Activated T-cell treated with anti-CD3 and anti-CD28 coated beads, Interleukin-2, amount 50 U/mL, for 24 hours (primary cell): ENCODE data around the gene CSTA.
A peak's percentile ranks its signal among the peaks of the same experiment; 100 is the strongest.
"Not testable (repeated sequence)": the region's sequence is repeated elsewhere in the genome, so short reads cannot be mapped to it uniquely, and the experiment has no call there.

ENCODE experiments used
- DNase-seq: peaks from one replicate; pipeline ENCODE4 v3.0.0-alpha.2; 2020
- H3K27ac Mint-ChIP-seq: 2 replicates; pipeline ENCODE4 v1.8.0; 2020; ENCODE audit warnings: mild to moderate bottlenecking, mixed read lengths
- H3K27me3 Mint-ChIP-seq: 2 replicates; pipeline ENCODE4 v1.8.0; 2020; ENCODE audit warnings: mixed read lengths
- H3K36me3 Mint-ChIP-seq: 2 replicates; pipeline ENCODE4 v1.8.0; 2020; ENCODE audit warnings: low read depth, mixed read lengths
- H3K4me1 Mint-ChIP-seq: 2 replicates; pipeline ENCODE4 v1.8.0; 2020; ENCODE audit warnings: low read depth, mixed read lengths
- H3K4me3 Mint-ChIP-seq: 2 replicates; pipeline ENCODE4 v1.8.0; 2020; ENCODE audit warnings: mild to moderate bottlenecking, moderate library complexity, mixed read lengths
- H3K9me3 Mint-ChIP-seq: 2 replicates; pipeline ENCODE4 v1.8.0; 2020; ENCODE audit warnings: mixed read lengths

CSTA gene

DNA sequence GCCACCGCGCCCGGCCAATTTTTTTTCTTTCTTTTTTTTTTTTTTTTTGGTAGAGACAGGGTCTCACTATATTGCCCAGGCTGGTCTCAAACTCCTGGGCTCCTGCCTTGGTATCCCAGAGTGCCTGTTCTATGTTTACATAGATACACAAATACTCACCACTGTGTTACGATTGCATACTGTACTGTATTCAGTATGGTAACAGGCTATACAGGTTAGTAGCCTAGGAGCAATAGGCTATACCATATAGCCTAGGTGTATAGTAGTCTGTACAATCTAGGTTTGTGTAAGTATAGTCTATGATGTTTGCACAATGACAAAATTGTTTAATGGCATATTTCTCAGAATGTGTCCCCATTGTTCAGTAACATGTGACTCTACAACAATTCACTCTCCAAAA is 26.6 kb downstream of the CSTA start:
- Mint-ChIP-seq H3K4me3 (no peak overlapping the region), H3K27ac (no peak overlapping the region), H3K27me3 (peaks cover 3% of the 10 kb centered on the region), H3K36me3 (peaks cover 2% of the 10 kb centered on the region), H3K9me3 (no peaks in the 10 kb centered on the region), H3K4me1 (no peaks in the 10 kb centered on the region)
- no peak for DNase-seq

DNA sequence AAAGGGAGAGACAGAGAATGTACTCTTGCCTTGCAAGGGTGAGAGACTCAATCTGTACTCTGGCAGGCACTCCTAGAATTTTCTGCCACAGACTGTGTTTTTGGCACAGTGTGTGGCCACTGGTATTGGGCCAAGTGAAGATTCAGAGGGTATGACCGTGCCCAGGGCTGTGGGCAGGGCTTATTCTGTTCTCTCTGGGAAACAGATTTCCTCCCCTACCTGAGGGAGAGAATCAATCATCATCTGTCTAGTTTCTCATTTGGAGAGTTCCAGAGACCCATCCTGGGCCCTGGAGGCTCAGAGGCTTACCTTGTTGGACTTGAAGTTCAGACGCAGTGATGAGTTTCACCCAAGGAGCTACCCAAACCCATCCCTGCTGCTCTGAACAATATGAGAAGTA is 28.2 kb downstream of the CSTA start:
- Mint-ChIP-seq H3K9me3 (no peaks in the 10 kb centered on the region), H3K27me3 (no peaks in the 10 kb centered on the region), H3K4me1 (no peaks in the 10 kb centered on the region), H3K36me3 (peaks cover 17% of the 10 kb centered on the region), H3K27ac (no peak overlapping the region), H3K4me3 (no peak overlapping the region)
- DNase-seq = no peak

DNA sequence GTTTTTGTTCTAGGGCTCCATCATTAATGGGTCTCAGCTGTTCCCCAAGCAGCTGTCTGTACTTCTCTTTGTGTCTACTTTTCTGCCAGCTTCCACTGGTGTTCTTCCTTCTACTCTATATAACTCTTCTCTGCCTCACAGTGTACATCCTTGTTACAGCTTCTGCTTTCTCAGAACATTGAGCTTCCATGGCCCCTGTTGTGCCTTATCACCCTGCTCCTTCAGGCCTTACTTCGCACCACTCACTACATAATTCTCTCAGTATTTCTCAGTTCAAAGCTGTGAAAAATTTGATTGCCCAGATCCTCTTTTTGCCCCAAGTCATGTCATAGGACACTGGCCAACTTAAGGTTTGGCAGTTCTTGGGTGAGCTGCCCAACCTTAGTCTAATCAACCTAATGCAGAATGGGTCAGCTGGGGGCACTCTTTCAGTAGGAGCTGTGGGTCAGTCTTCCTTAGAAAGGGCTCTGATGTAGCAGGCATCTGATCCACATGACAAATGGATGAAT is 28.9 kb downstream of the CSTA start:
- DNase-seq = no peak
- Mint-ChIP-seq H3K36me3 (peaks cover 25% of the 10 kb centered on the region), H3K27ac (no peak overlapping the region), H3K4me3 (no peak overlapping the region), H3K27me3 (no peaks in the 10 kb centered on the region), H3K9me3 (no peaks in the 10 kb centered on the region), H3K4me1 (no peaks in the 10 kb centered on the region)

DNA sequence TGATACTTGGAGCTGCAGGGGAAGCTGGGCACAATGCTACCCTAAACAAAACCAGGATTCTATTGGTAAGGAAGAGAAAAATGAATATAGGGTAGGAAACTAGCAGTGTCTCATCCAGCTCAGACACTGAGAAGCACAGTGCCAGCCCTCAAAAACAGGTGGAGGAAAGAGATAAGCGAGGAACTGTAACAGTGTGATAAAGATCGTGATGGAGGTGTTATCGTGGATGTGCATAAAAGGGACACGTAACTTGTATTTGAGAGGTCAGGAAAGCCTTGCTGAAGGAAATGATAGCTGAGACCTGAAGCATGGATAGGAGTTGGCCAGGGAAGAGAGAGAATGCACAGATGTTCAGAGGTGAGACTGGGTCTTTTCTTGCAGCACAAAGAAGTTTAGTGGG is 30.6 kb downstream of the CSTA start:
- no peaks in the 10 kb centered on the region for H3K4me1 Mint-ChIP-seq
- H3K9me3 Mint-ChIP-seq = no peaks in the 10 kb centered on the region
- H3K4me3 Mint-ChIP-seq = no peak overlapping the region
- H3K27me3 Mint-ChIP-seq = no peaks in the 10 kb centered on the region
- no peak overlapping the region for H3K27ac Mint-ChIP-seq
- DNase-seq = no peak
- H3K36me3 Mint-ChIP-seq = peaks cover 33% of the 10 kb centered on the region

DNA sequence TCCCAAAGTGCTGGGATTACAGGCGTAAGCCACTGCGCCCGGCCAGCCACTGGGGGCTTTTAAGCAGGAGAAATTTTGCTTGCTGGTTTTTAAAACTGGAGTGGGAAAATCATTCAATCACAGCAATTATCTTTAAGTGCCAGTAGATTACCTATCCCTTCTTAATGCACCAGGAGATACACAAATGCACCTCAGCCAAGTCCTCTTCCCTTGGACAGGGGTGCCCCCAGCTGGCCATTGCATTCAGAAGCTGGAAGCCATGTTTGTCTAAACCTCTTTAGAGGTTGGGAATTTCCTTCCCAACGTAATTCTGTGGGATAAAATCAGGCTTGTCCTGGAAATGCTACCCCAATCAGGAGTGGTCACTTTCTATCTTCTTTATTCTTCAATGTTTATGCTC is 31.4 kb downstream of the CSTA start:
- no peak overlapping the region for H3K27ac Mint-ChIP-seq
- H3K4me1 Mint-ChIP-seq = no peaks in the 10 kb centered on the region
- no peaks in the 10 kb centered on the region for H3K27me3 Mint-ChIP-seq
- peaks cover 37% of the 10 kb centered on the region for H3K36me3 Mint-ChIP-seq
- no peaks in the 10 kb centered on the region for H3K9me3 Mint-ChIP-seq
- DNase-seq = no peak
- no peak overlapping the region for H3K4me3 Mint-ChIP-seq

DNA sequence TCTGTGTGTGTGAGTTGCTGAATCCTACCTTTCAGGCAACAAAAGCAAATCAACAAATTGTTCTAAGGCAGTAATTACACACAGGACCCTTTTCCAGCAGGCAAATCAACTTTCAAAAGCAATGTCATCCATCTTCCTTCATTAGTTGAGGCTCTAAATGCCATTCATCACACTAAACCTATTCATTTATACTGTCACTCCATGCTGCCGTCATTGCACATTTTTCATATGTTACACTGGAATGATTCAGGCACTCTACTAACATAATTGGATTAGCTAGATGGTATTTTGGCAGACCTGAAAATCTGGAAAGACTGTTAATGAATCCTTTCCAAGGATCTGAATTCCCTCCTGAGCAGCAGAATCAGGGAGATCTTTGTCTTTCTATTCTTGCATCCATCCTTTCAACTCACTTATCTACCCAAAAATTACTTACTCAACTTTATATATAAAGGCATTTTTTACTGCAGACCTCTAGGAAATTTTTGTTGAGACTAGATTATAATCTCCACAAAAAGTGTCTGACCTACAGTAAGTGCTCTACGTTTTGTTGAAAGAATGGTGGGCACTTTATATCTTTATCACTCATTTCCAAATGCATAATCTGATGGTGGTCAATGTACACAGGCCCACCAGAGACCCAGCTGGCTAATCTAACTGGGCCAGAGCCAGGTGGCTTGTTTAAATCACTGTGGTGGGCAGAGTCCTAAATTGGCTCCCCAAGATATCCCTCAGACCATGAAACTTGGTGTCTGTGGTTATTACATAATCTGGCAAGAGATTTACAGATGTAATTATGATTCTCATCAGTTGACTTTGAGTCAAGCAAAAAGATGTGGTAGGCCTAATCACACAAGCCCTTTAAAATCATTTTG is 33.0 kb downstream of the CSTA start:
- peaks cover 54% of the 10 kb centered on the region for H3K36me3 Mint-ChIP-seq
- no peaks in the 10 kb centered on the region for H3K27me3 Mint-ChIP-seq
- H3K9me3 Mint-ChIP-seq = no peaks in the 10 kb centered on the region
- H3K27ac Mint-ChIP-seq = peak overlapping the region; percentile 48
- DNase-seq = no peak
- H3K4me3 Mint-ChIP-seq = no peak overlapping the region
- H3K4me1 Mint-ChIP-seq = no peaks in the 10 kb centered on the region

DNA sequence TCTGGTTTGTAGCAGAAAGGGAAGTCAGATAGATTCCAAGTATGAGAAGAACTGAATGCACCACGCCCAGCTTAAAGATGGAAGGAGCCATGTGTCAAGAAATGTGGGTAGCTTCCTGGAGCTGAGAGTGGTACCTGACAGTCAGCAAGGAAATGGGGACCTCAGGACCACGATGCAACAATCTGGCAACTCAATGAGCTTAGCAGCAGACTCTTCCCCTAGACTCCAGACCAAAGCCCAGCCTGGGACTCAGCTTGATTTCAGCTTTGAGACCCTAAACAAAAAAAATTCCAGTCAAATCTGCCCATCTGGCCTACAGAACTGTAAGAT is 33.6 kb downstream of the CSTA start:
- Mint-ChIP-seq H3K9me3 (no peaks in the 10 kb centered on the region), H3K4me3 (no peak overlapping the region), H3K4me1 (no peaks in the 10 kb centered on the region), H3K27ac (peak overlapping the region; percentile 48), H3K27me3 (no peaks in the 10 kb centered on the region), H3K36me3 (peaks cover 60% of the 10 kb centered on the region)
- DNase-seq = no peak

DNA sequence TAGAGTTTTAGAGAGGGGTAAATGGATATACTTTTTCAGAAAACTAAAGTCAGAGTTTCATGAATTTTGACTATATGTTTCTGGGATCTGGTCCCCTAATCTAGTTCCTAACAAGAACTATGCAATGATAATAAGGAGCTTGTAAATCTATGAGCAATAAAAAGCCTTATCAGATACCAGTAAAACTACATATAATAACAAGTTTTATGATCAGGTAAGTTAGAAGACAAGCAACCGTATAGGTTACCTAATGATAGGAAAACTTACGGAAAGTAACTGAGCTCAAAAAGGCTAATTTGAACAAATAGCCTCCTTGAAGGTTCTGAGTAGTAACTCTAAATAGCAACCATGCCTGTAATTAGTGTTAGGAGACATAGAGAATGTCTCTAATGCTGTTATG is 37.0 kb downstream of the CSTA start:
- Mint-ChIP-seq H3K36me3 (peaks cover 86% of the 10 kb centered on the region), H3K27me3 (no peaks in the 10 kb centered on the region), H3K9me3 (no peaks in the 10 kb centered on the region), H3K4me1 (peaks cover 23% of the 10 kb centered on the region), H3K27ac (no peak overlapping the region), H3K4me3 (no peak overlapping the region)
- no peak for DNase-seq

DNA sequence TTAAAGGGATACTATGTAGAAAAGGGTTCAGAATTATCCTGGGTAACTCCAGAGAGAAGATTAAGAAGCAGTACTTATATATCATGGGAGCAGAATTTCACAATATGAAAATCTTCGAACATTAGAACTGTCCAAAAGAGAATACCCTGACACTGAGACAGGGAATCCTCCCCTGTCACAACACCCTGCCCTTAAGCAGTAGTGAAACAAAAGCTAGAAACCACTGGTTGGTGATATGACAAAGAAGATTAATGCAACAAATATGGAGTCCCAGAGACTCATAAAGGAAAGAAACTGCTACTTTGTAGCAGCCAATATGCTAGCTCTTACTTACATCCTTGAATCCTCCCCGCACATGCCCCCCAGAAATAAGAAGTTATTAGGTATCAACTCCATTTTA is 39.4 kb downstream of the CSTA start:
- no peak for DNase-seq
- H3K36me3 Mint-ChIP-seq = peaks cover 89% of the 10 kb centered on the region

DNA sequence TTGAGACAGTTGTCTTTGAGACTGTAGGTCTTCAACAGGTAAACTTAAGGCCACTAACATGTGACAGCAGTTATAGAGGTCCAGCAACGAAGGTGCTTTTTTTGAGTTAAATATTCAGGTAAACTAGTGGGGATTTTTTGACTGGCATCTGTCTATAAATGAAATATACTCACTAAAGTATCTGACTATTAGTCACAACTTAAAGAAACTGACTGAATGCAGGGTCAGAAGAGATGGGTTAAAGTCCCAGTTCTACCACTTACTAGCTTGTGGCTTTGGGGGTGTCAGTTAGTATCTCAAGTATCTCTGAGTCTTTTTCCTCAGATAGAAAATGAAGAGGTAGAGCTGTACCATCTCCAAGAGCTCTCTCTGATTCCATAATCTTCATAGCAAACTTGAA is 40.0 kb downstream of the CSTA start:
- H3K27me3 Mint-ChIP-seq = no peaks in the 10 kb centered on the region
- peak overlapping the region; percentile 85 for H3K27ac Mint-ChIP-seq
- DNase-seq = no peak
- H3K36me3 Mint-ChIP-seq = peaks cover 91% of the 10 kb centered on the region
- H3K9me3 Mint-ChIP-seq = no peaks in the 10 kb centered on the region
- H3K4me3 Mint-ChIP-seq = peak overlapping the region; percentile 6
- H3K4me1 Mint-ChIP-seq = peaks cover 27% of the 10 kb centered on the region

More for the DNA sequence above, 39.4 kb downstream of the CSTA start:
- no peak overlapping the region for H3K4me3 Mint-ChIP-seq
- H3K9me3 Mint-ChIP-seq = no peaks in the 10 kb centered on the region
- peak overlapping the region; percentile 85 for H3K27ac Mint-ChIP-seq
- no peaks in the 10 kb centered on the region for H3K27me3 Mint-ChIP-seq
- H3K4me1 Mint-ChIP-seq = peaks cover 27% of the 10 kb centered on the region

DNA sequence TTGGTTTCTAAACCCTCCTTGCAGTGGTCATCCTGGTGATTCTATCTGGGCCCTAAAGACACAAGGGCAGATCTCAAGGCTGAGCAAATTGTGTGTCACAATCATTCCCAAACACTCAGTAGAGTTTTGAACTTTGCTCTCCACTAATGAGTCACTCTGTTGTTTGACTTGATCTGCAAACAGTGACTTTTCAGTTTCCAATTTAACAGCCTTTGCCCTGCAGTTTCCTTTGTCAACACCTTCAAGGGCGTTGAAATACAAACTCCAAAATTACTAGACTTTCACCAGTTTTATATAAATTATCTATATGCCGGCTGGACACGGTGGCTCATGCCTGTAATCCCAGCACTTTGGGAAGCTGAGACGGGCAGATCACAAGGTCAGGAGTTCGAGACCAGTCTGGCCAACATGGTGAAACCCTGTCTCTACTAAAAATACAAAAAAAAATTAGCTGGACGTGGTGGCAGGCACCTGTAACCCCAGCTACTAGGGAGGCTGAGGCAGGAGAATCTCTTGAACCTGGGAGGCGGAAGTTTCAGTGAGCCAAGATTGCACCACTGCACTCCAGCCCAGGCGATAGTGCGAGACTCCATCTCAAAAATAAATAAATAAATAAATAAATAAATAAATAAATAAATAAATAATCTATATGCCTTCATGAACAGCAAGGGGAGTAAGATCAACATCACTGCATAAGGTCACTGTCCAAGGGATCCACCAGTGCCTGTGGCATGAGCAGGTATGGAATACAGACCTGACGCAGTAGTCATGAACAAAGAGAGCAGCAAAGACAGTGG is 40.7 kb downstream of the CSTA start:
- H3K9me3 Mint-ChIP-seq, H3K27me3 Mint-ChIP-seq, DNase-seq: not testable (repeated sequence)
- H3K27ac Mint-ChIP-seq = peak overlapping the region; percentile 85
- peak overlapping the region; percentile 6 for H3K4me3 Mint-ChIP-seq
- peaks cover 27% of the 10 kb centered on the region for H3K4me1 Mint-ChIP-seq
- peaks cover 95% of the 10 kb centered on the region for H3K36me3 Mint-ChIP-seq

DNA sequence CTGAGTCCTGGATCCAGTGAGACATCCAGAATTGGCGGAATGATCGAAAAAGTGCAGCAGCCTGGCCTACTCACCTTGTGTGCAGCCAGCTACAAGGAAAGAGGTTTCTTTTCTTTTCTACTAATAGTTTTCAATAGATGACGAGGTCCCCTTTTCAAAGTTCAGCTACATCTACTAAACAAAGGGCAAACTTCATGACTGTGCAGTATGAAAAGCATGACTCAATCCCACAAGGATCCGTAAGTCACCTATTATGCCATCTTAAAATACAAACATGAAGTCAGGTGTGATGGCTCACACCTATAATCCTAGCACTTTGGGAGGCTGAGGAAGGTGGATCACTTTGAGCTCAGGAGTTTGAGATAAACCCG is 41.3 kb downstream of the CSTA start:
- no peaks in the 10 kb centered on the region for H3K9me3 Mint-ChIP-seq
- DNase-seq = no peak
- H3K27me3 Mint-ChIP-seq = no peaks in the 10 kb centered on the region
- H3K4me1 Mint-ChIP-seq = peaks cover 27% of the 10 kb centered on the region
- peak overlapping the region; percentile 67 for H3K27ac Mint-ChIP-seq
- no peak overlapping the region for H3K4me3 Mint-ChIP-seq
- peaks cover 98% of the 10 kb centered on the region for H3K36me3 Mint-ChIP-seq

DNA sequence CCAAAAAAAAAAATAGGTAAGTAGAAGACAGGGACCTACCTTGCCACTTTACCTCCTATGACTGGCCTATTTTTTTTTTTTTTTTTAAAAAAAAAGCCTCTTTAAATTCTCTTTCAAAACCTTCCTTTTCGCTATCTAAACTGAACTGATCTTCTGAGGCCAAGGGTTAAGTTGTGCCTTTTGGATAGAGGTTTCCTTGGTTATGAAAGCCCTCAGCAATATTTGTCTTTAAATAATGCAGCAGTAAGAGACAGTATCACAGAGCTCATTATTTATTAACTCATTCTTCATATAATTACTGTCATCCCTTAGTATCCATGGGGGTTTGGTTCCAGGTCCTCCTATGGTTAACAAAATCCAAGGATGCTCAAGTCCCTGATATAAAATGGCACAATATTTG is 49.0 kb downstream of the CSTA start:
- Mint-ChIP-seq H3K4me3 (no peak overlapping the region), H3K27ac (no peak overlapping the region), H3K27me3 (no peaks in the 10 kb centered on the region), H3K9me3 (no peaks in the 10 kb centered on the region), H3K4me1 (peaks cover 21% of the 10 kb centered on the region), H3K36me3 (peaks cover 86% of the 10 kb centered on the region)
- no peak for DNase-seq

DNA sequence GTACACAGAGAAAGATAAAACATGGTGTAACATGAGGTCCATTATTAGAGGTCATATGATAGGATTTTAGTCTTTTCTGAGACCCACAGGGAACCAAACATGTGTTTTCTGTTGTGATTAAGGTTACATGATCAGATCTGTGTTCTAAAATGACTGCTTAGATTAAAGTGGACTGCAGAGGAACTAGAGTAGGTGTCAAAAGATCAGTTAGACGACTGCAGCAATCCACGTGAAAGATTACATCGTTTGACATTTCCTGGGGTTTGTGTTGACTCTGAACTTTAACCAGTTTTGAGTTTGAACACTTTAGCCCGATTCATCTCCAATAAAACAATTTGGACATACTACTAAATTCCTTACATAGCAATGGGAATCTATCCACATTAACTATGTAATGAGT is 52.9 kb downstream of the CSTA start:
- Mint-ChIP-seq H3K9me3 (no peaks in the 10 kb centered on the region), H3K4me3 (no peak overlapping the region), H3K4me1 (peaks cover 49% of the 10 kb centered on the region), H3K27me3 (no peaks in the 10 kb centered on the region), H3K36me3 (peaks cover 78% of the 10 kb centered on the region), H3K27ac (peak overlapping the region; percentile 78)
- no peak for DNase-seq
